Measurements from ENCODE around the gene SPIB. TPM values are rescaled to one million over a fixed set of nuclear protein-coding genes. Genes with fewer than 3 reads are reported as not detected.

SPIB gene
- polyA plus RNA-seq (2013, experiment 1 of 2): not detected
- not detected for polyA plus RNA-seq (2013, experiment 2 of 2)

- no peak within 1 kb of the TSS for H2AFZ ChIP-seq (ENCODE audit: low read depth, low read length)
- H3K23ac ChIP-seq (ENCODE audit: low read length in 2 of 2): no peak within 1 kb of the TSS
- H3K9me3 ChIP-seq (ENCODE audit: control insufficient read depth, low read length): peaks cover 2% of the 10 kb centered on the region
- H3K14ac ChIP-seq (ENCODE audit: low read length in 2 of 2): no peak within 1 kb of the TSS
- H3K4me1 ChIP-seq (ENCODE audit: control insufficient read depth, insufficient read depth, low read depth, low read length): peaks cover 13% of the 10 kb centered on the region
- H3K27ac ChIP-seq (ENCODE audit: low read length, poor library complexity, severe bottlenecking): no peak within 1 kb of the TSS
- H2BK15ac ChIP-seq (ENCODE audit: low read depth, poor library complexity, severe bottlenecking): no peak within 1 kb of the TSS
- H2BK120ac ChIP-seq (ENCODE audit: low read depth, low read length): no peak within 1 kb of the TSS
- H3K18ac ChIP-seq (ENCODE audit: low read depth in 1 of 2, low read length in 2 of 2): no peak within 1 kb of the TSS
- WGBS: 44% methylated on average over 27 of the region's 34 CpGs
- H3K79me1 ChIP-seq (replicated peaks; ENCODE audit: low read length, poor library complexity, severe bottlenecking): no peaks in the 10 kb centered on the region
- no peak within 1 kb of the TSS for H3K4ac ChIP-seq (ENCODE audit: low read depth in 1 of 2, low read length in 2 of 2)
- H2BK5ac ChIP-seq (ENCODE audit: low read depth, low read length, poor library complexity, severe bottlenecking): no peak within 1 kb of the TSS
- peaks cover 23 to 36% of the 10 kb centered on the region in 2 experiments for H3K27me3 ChIP-seq (ENCODE audit: control insufficient read depth in 1 of 2, insufficient read depth in 1 of 2, low read length in 2 of 2)
- no peak within 1 kb of the TSS for H4K91ac ChIP-seq (ENCODE audit: low read length)
- H3K4me2 ChIP-seq (ENCODE audit: low read length, poor library complexity, severe bottlenecking): no peak within 1 kb of the TSS
- no peak for DNase-seq
- H2AK5ac ChIP-seq (ENCODE audit: low read length, severe bottlenecking): no peak within 1 kb of the TSS
- no peak within 1 kb of the TSS for H3K4me3 ChIP-seq (ENCODE audit: insufficient read depth in 1 of 2, low read depth in 1 of 2, low read length in 2 of 2)
- H2BK12ac ChIP-seq (ENCODE audit: low read length in 2 of 2): no peak within 1 kb of the TSS
- peaks cover 0 to 29% of the 10 kb centered on the region in 2 experiments for H3K36me3 ChIP-seq (ENCODE audit: control insufficient read depth in 1 of 2, insufficient read depth in 2 of 2, low read depth in 1 of 2, low read length in 2 of 2)
- no peak within 1 kb of the TSS for H4K8ac ChIP-seq (ENCODE audit: low read length)
- no peak within 1 kb of the TSS for H3K9ac ChIP-seq (ENCODE audit: low read length)
Measured at GRCh38 chr19:50418176-50419021, at the start of gene SPIB. SPIB (plus strand) TSS chr19:50418938; CDS start chr19:50418963, 25 bp downstream.

GRCh38 chr19:50371914-50372475 lies 46.7 kb upstream of the SPIB start:
- H4K8ac ChIP-seq (ENCODE audit: low read length): no peak overlapping the region
- no peak overlapping the region for H2BK120ac ChIP-seq (ENCODE audit: low read depth, low read length)
- peaks cover under 1% of the 10 kb centered on the region for H3K79me1 ChIP-seq (replicated peaks; ENCODE audit: low read length, poor library complexity, severe bottlenecking)
- H3K9me3 ChIP-seq (ENCODE audit: control insufficient read depth, low read length): no peaks in the 10 kb centered on the region
- no peak overlapping the region for H3K4ac ChIP-seq (ENCODE audit: low read depth in 1 of 2, low read length in 2 of 2)
- no peak overlapping the region for H3K14ac ChIP-seq (ENCODE audit: low read length in 2 of 2)
- H3K4me2 ChIP-seq (ENCODE audit: low read length, poor library complexity, severe bottlenecking): no peak overlapping the region
- H3K23ac ChIP-seq (ENCODE audit: low read length in 2 of 2): no peak overlapping the region
- H3K27me3 ChIP-seq (ENCODE audit: control insufficient read depth in 1 of 2, insufficient read depth in 1 of 2, low read length in 2 of 2): no peaks in the 10 kb centered on the region
- H3K36me3 ChIP-seq (ENCODE audit: control insufficient read depth in 1 of 2, insufficient read depth in 2 of 2, low read depth in 1 of 2, low read length in 2 of 2): no peaks in the 10 kb centered on the region
- H3K18ac ChIP-seq (ENCODE audit: low read depth in 1 of 2, low read length in 2 of 2): no peak overlapping the region
- H3K27ac ChIP-seq (ENCODE audit: low read length, poor library complexity, severe bottlenecking): no peak overlapping the region
- 90% methylated on average over 9 of the region's 10 CpGs for WGBS
- H3K4me3 ChIP-seq (ENCODE audit: insufficient read depth in 1 of 2, low read depth in 1 of 2, low read length in 2 of 2): no peak overlapping the region
- no peak overlapping the region for H4K91ac ChIP-seq (ENCODE audit: low read length)
- peak; percentile 26 for DNase-seq
- peaks cover 6% of the 10 kb centered on the region for H3K4me1 ChIP-seq (ENCODE audit: control insufficient read depth, insufficient read depth, low read depth, low read length)
- H2AK5ac ChIP-seq (ENCODE audit: low read length, severe bottlenecking): no peak overlapping the region
- no peak overlapping the region for H3K9ac ChIP-seq (ENCODE audit: low read length)
- no peak overlapping the region for H2BK5ac ChIP-seq (ENCODE audit: low read depth, low read length, poor library complexity, severe bottlenecking)
- no peak overlapping the region for H2AFZ ChIP-seq (ENCODE audit: low read depth, low read length)
- no peak overlapping the region for H2BK15ac ChIP-seq (ENCODE audit: low read depth, poor library complexity, severe bottlenecking)
- H2BK12ac ChIP-seq (ENCODE audit: low read length in 2 of 2): no peak overlapping the region

DNA sequence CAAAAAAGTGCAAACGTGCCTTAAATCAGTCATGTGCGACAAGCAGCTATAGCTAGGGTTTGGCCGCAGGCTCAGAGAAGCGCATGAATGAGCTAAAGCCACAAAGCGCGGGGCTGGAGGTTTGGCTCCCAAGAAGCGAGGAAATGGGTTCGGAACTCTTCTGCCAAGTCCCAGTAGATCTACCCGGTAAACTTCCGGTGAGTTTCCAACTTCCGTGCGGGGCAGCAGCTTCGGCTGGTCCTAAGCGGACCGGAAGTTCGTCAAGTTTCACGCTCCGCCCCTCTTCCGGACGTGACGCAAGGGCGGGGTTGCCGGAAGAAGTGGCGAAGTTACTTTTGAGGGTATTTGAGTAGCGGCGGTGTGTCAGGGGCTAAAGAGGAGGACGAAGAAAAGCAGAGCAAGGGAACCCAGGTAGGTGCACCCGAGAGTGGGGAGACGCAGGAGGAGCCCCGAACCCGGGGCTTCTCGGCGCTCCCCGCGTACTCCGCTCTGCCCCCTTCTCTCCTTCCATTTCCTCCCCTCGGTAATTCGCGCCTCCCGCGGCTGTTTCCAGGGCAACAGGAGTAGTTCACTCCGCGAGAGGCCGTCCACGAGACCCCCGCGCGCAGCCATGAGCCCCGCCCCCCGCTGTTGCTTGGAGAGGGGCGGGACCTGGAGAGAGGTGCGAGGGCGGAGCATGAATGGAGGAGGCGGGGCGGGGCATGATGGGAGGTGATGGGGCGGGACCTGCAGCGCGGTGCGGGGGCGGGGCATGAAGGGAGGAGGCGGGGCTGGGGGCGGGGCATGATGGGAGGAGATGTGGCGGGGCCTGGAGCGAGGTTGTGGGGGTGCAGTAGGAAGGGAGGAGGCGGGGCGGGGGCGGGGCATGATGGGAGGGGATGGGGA lies 42.3 kb upstream of the SPIB start, which contains the start of gene NR1H2:
Gene NR1H2, plus strand, starts transcription at position 292 of the 885 bp plus-strand sequence. CDS start 1,149 bp downstream, outside the sequence.
- DNase-seq: peak; percentile 97
- Histone ChIP-seq H3K4me1 (ENCODE audit: control insufficient read depth, insufficient read depth, low read depth, low read length) (peaks cover 2% of the 10 kb centered on the region), H3K9me3 (ENCODE audit: control insufficient read depth, low read length) (no peaks in the 10 kb centered on the region), H3K36me3 (ENCODE audit: control insufficient read depth in 1 of 2, insufficient read depth in 2 of 2, low read depth in 1 of 2, low read length in 2 of 2) (peaks cover 41% of the 10 kb centered on the region in 2 experiments), H4K91ac (ENCODE audit: low read length) (peak within 1 kb of the TSS; percentile 67), H2BK5ac (ENCODE audit: low read depth, low read length, poor library complexity, severe bottlenecking) (peak within 1 kb of the TSS; percentile 88), H4K8ac (ENCODE audit: low read length) (peak within 1 kb of the TSS; percentile 91), H2BK12ac (ENCODE audit: low read length in 2 of 2) (peak within 1 kb of the TSS in 1 of 2 experiments; percentile 33), H3K4me2 (ENCODE audit: low read length, poor library complexity, severe bottlenecking) (peak within 1 kb of the TSS; percentile 88), H3K27me3 (ENCODE audit: control insufficient read depth in 1 of 2, insufficient read depth in 1 of 2, low read length in 2 of 2) (no peaks in the 10 kb centered on the region), H3K4me3 (ENCODE audit: insufficient read depth in 1 of 2, low read depth in 1 of 2, low read length in 2 of 2) (peak within 1 kb of the TSS; percentile 78 to 86), H3K27ac (ENCODE audit: low read length, poor library complexity, severe bottlenecking) (peak within 1 kb of the TSS; percentile 96), H3K4ac (ENCODE audit: low read depth in 1 of 2, low read length in 2 of 2) (peak within 1 kb of the TSS; percentile 84 to 94), H3K79me1 (replicated peaks; ENCODE audit: low read length, poor library complexity, severe bottlenecking) (peaks cover 33% of the 10 kb centered on the region), H2AK5ac (ENCODE audit: low read length, severe bottlenecking) (peak within 1 kb of the TSS; percentile 61), H3K18ac (ENCODE audit: low read depth in 1 of 2, low read length in 2 of 2) (peak within 1 kb of the TSS; percentile 67 to 87), H2BK15ac (ENCODE audit: low read depth, poor library complexity, severe bottlenecking) (no peak within 1 kb of the TSS), H3K14ac (ENCODE audit: low read length in 2 of 2) (peak within 1 kb of the TSS in 1 of 2 experiments; percentile 49), H3K23ac (ENCODE audit: low read length in 2 of 2) (no peak within 1 kb of the TSS), H2BK120ac (ENCODE audit: low read depth, low read length) (peak within 1 kb of the TSS; percentile 69), H2AFZ (ENCODE audit: low read depth, low read length) (peak within 1 kb of the TSS; percentile 21), H3K9ac (ENCODE audit: low read length) (peak within 1 kb of the TSS; percentile 98)
- 2% methylated on average over 55 of the region's 67 CpGs for whole genome bisulfite sequencing

Data from mesenchymal stem cell (in vitro differentiated cells and primary cell).